HG03469 (cell line): ENCODE measurements around the gene EMILIN2.

Experiments used
- ATAC-seq: cut with Tn5 transposase; IDR thresholded peaks from one replicate; pipeline ENCODE4 v1.9.1; 2021; ENCODE audit warnings: mild to moderate bottlenecking, moderate library complexity, moderate number of reproducible peaks; ENCODE audit not compliant: unreplicated experiment

Gene EMILIN2

GRCh38 chr18:2897448-2898185 is 50.8 kb downstream of the EMILIN2 start:
- ATAC-seq = no peak

GRCh38 chr18:2898186-2898640 is 51.4 kb downstream of the EMILIN2 start:
- ATAC-seq = no peak

GRCh38 chr18:2900684-2901422 is 54.0 kb downstream of the EMILIN2 start:
- ATAC-seq = no peak

- no peak for ATAC-seq
These were observed 54.7 kb downstream of the EMILIN2 start for GRCh38 chr18:2901423-2901985.

GRCh38 chr18:2902327-2902726 is 55.5 kb downstream of the EMILIN2 start:
- ATAC-seq = no peak

- ATAC-seq = no peak
These were observed 56.2 kb downstream of the EMILIN2 start for GRCh38 chr18:2903006-2903405.

GRCh38 chr18:2905854-2906703 is 59.3 kb downstream of the EMILIN2 start:
- ATAC-seq = no peak

GRCh38 chr18:2906704-2907549 is 60.1 kb downstream of the EMILIN2 start:
- peak; percentile 48 for ATAC-seq

- no peak for ATAC-seq
These were observed 60.8 kb downstream of the EMILIN2 start for GRCh38 chr18:2907550-2908135.

GRCh38 chr18:2908166-2908945 is 61.5 kb downstream of the EMILIN2 start:
- no peak for ATAC-seq

- ATAC-seq = no peak
These were observed 62.1 kb downstream of the EMILIN2 start for GRCh38 chr18:2908946-2909335.

GRCh38 chr18:2909431-2910140 is 62.8 kb downstream of the EMILIN2 start:
- no peak for ATAC-seq

- ATAC-seq = no peak
These were observed 63.5 kb downstream of the EMILIN2 start for GRCh38 chr18:2910261-2910660.

- ATAC-seq = no peak
These were observed 64.1 kb downstream of the EMILIN2 start for GRCh38 chr18:2910751-2911425.

GRCh38 chr18:2911533-2911932 is 64.7 kb downstream of the EMILIN2 start:
- ATAC-seq = no peak

GRCh38 chr18:2912357-2913299 is 65.8 kb downstream of the EMILIN2 start:
- ATAC-seq = no peak
